Measurements from ENCODE around the gene ANKRD65. TPM values are rescaled to one million over a fixed set of nuclear protein-coding genes. Genes with fewer than 3 reads are reported as not detected.

The ANKRD65 gene
- total RNA-seq, 4 donors from 2014 or later, result 3.1 to 10.9 (median 6.2) TPM

- TF ChIP-seq CTCF (IDR thresholded peaks at IDR 0.05) (no peak), POLR2A (IDR thresholded peaks at IDR 0.05) (no peak)
- intact Hi-C loops (cut with DNase I; ENCODE audit: low total_unique reads), result no loop called here
- WGBS, 2 donors, result 81 to 92% methylated on average over 5 to 6 of the region's 7 CpGs
- H3K4me3 ChIP-seq (ENCODE audit: low read depth, poor library complexity, severe bottlenecking), result no peak overlapping the region
- no peak for DNase-seq (ENCODE audit: low spot score in 2 of 2)
These were observed 15.6 kb upstream of the ANKRD65 start for GRCh38 chr1:1436630-1437032.

- DNase-seq (ENCODE audit: low spot score in 2 of 2), result no peak
- intact Hi-C loops (cut with DNase I; ENCODE audit: low total_unique reads), result no loop called here
- 10 to 14% methylated on average over 13 to 24 of the region's 40 CpGs for WGBS, 2 donors
- H3K4me3 ChIP-seq (ENCODE audit: low read depth, poor library complexity, severe bottlenecking), result no peak overlapping the region
- TF ChIP-seq POLR2A (IDR thresholded peaks at IDR 0.05), result no peak
These were observed 15.0 kb upstream of the ANKRD65 start for GRCh38 chr1:1435911-1436629.

DNA sequence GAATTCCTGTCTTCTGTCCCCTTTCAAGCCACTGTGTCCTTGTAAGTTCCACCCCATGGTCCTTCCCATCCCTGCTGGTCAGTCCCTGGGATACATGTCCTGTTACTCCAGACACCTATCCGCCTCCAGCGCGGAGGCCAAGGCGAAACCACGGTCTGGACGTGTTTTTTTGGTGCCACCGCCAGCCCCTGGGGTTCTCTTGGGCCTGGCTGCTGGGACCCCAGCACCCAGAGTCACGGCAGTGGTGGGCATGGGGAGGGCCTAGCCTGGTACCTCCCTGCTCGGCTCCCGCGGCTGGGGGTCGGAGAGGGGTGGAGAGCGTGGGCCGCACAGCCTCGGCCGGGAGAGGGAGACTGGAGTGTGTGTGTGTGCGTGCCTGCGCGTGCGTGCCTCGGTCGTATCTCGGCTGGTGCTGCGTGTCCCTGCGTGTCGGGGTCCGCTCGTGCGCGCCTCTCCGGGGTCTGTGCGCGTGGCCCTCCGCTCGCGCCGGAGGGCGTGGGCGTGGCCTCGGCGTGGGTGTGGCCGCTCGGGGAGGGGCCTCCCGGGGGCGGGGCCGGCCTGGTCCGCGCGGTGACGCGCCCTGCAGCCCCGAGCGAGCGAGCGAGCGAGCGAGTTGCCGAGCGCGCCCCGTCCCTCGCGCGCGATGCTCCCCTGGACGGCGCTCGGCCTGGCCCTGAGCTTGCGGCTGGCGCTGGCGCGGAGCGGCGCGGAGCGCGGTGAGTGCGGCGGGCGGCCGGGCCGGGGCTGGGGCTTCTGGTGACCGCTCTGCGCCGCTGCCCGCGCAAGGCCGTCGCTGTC, 14.2 kb upstream of the ANKRD65 start, which contains the start of gene VWA1:
VWA1 (plus strand) TSS at position 585 of the 798 bp plus-strand sequence; CDS start at position 644, 59 bp downstream.
- intact Hi-C loops (cut with DNase I; ENCODE audit: low total_unique reads), result no loop called here
- TF ChIP-seq CTCF (IDR thresholded peaks at IDR 0.05) (no peak), POLR2A (IDR thresholded peaks at IDR 0.05) (no peak)
- WGBS, 2 donors, result 16 to 20% methylated on average over 34 to 35 of the region's 89 CpGs
- peak within 1 kb of the TSS; percentile 18 for H3K4me3 ChIP-seq (ENCODE audit: low read depth, poor library complexity, severe bottlenecking)
- no peak for DNase-seq (ENCODE audit: low spot score in 2 of 2)

GRCh38 chr1:1434824-1435105, 13.7 kb upstream of the ANKRD65 start:
- no peak overlapping the region for H3K4me3 ChIP-seq (ENCODE audit: low read depth, poor library complexity, severe bottlenecking)
- DNase-seq (ENCODE audit: low spot score in 2 of 2), result no peak
- WGBS, 2 donors, result 39 to 100% methylated on average over 2 to 3 of the region's 4 CpGs
- intact Hi-C loops (cut with DNase I; ENCODE audit: low total_unique reads), result no loop called here
- TF ChIP-seq POLR2A (IDR thresholded peaks at IDR 0.05), result no peak
- no peak for TF ChIP-seq CTCF (IDR thresholded peaks at IDR 0.05)

DNA sequence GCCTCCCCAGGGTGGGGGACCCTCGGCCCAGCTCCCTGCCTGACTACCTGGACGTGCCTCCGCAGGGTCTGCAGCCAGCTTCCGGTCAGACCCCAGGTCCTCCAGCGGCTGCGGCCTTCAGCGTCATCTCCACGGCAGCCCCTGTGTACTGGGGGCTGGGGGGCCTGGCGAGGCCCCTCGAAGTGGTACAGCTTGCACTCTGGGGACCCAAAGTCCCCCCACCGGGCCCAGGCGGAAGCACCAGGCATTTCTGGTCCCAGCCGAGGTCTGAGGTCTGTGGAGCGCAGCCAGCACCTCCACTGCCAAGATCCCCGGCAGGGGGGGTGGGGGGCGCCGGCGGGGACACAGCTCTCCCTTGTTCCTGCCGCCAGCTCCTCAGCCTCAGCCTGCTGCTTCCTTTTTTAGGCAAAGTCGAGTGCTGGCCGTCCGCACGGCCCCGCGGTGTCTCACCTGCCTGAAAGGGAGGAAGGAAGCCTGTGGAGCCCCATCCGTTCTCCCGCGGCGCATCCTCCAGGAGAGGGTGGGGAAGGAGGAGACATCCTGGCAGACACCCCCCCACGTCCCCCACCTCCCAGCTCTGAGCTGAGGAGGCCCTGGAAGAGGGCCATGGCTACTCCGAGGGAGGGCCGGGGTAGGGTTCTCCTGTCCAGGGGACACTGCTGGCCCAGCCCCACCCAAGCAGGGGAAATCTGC, 13.2 kb upstream of the ANKRD65 start:
- no peak overlapping the region for H3K4me3 ChIP-seq (ENCODE audit: low read depth, poor library complexity, severe bottlenecking)
- TF ChIP-seq CTCF (IDR thresholded peaks at IDR 0.05), result no peak
- no peak for TF ChIP-seq POLR2A (IDR thresholded peaks at IDR 0.05)
- 6 to 30% methylated on average over 6 to 21 of the region's 32 CpGs for WGBS, 2 donors
- peak in 1 of 2 donors; percentile 90 for DNase-seq (ENCODE audit: low spot score in 2 of 2)
- intact Hi-C loops (cut with DNase I; ENCODE audit: low total_unique reads), result no loop called here

GRCh38 chr1:1433804-1434130, 12.7 kb upstream of the ANKRD65 start:
- intact Hi-C loops (cut with DNase I; ENCODE audit: low total_unique reads), result no loop called here
- TF ChIP-seq CTCF (IDR thresholded peaks at IDR 0.05), result no peak
- H3K4me3 ChIP-seq (ENCODE audit: low read depth, poor library complexity, severe bottlenecking), result no peak overlapping the region
- WGBS, 2 donors, result 18 to 29% methylated on average over 4 to 9 of the region's 12 CpGs
- peak in 1 of 2 donors; percentile 87 for DNase-seq (ENCODE audit: low spot score in 2 of 2)

Measured in lower leg skin (tissue), 4 donors.